Activated CD8-positive, alpha-beta memory T cell treated with anti-CD3 and anti-CD28 coated beads, Interleukin-2, amount 50 U/mL, for 24 hours (primary cell): Measurements from ENCODE around the gene OPCML.

ENCODE experiments used
- DNase-seq: peaks from one replicate; pipeline ENCODE4 v3.0.0-alpha.2; 2020; ENCODE audit errors: extremely low read depth

The OPCML gene

DNA sequence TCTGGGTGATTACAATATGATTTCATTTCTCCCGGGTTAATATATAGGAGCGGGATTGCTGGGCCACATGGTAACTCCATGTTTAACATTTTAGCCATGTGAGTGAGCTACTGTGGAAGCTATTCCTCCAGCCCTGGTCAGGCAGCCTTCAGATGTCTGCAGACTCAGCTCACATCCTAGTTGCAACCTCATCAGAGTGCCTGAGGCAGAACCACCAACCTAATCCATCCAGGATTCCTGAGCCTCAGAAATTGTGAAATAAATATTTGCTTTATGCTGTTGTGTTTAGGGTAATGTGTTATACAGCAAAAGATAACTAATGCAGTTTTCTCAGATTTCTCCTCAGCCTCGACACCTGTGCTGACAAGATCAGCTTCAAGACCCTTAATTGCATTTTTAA, 676.8 kb downstream of the OPCML start:
- no peak for DNase-seq

DNA sequence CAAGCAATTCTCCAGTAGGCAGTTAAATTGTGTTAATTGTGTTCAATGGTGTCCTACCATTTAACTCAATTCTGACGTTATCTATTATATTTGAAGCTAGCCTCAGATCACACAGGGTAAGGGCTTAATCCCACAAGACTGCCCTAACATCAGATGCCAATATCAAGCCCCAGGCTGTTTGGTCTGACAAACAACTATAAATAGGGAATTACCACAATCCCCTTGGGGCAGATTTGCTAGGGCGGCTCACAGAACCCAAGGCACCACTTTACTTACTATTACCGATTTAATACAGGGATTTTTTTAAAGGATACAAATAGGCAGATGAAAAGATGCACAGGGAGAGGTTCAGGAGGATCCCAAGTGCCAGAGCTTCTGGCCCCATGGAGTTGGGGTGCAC, 678.4 kb downstream of the OPCML start:
- DNase-seq = no peak

DNA sequence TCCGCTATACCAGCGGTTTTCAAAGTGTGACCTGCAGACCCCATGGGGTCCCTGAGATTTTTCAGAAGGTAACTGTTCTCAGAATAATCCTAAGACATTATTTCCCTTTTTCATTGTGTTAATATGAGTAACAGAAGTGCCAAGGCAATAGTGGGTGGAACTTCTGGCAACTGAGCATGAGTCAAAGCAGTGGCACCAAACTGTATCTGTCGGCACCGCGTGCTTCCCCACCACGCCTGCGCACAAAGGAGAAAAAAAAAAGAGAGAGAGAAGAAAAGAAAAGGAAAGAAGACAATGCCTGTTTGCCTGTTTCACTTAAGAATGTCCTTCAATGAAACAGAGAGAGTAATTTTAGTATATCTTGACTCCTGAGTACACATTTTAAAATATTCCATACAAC, 679.9 kb downstream of the OPCML start:
- DNase-seq = no peak

- DNase-seq = no peak
Observed at GRCh38 chr11:132851247-132851646, 681.1 kb downstream of the OPCML start.

DNA sequence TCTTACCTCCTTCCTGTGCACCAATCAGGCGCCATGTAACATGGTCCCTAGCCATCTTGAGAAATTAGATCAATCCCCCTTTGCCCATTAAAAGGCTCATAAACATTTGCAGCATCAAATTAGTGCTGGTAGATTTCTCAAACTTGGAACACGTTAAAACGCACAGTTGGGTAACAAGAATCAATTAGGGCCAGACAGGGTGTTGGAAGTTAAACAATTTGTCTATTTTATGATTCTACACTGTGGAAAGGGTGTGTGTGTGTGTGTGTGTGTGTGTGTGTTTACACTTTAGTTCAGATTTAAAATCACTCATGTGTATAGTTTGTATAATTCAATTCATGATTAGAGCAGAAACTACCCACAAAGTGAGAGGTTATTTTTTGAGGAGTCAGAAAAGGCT, 682.0 kb downstream of the OPCML start:
- no peak for DNase-seq

DNA sequence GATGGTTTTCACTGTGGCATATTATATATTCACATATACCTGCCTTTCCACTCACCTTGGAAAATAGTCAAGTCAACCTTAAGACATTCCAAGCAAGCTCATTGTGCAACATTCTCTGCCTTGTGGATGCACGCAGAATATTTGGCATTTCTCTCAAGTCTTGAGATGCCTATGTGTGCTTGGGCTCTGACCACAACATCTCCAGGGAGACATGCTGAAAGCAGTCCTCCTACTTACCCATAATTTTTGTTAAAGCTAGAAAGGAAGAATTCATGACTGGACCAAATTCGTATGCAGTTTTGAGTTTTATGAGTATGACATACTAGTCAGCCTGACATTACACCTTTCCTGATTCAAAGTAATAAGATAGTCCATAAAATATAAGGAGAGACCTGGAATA, 684.0 kb downstream of the OPCML start:
- no peak for DNase-seq

- no peak for DNase-seq
Observed at GRCh38 chr11:132846075-132846474, 686.2 kb downstream of the OPCML start.

GRCh38 chr11:132844956-132845696, 687.2 kb downstream of the OPCML start:
- DNase-seq = no peak

DNA sequence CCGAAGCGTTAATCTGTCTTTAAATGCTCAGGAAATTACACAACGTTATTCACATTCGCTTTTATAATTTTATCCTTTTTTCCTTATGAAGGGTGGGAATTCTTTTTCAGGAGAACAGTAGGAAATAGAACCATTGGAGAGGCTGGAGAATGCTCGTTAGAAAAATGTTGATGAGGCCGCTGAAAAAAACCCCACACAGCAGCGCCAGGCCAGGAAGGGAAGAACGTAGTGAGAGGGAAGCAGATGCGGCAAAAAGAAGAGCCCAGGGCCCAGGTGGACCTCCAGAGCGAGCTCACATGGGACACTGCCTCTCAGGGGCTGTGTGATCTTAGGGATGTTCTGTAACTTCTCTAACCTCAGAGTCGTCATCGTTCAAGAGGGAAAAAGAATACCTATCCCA, 691.6 kb downstream of the OPCML start:
- DNase-seq = no peak

DNA sequence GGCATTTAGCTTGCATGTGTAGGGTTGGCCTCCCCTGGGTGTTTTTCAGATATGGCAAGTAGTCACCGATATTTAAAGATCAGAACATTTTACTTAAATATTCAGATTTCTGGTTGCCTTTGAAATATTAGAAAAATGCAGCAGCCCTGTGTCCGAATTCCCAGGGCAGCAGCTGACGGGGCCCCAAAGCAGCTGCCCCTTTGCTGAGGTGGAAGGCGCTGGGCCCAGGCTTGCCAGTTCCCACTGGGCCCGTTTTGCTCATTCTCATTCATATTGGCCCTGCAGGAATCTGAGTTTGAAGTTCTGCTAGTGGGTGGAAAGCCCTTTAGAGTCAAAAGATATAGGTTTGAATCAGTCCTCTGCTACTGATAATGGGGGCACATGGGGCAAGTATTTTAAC, 692.1 kb downstream of the OPCML start:
- no peak for DNase-seq

DNA sequence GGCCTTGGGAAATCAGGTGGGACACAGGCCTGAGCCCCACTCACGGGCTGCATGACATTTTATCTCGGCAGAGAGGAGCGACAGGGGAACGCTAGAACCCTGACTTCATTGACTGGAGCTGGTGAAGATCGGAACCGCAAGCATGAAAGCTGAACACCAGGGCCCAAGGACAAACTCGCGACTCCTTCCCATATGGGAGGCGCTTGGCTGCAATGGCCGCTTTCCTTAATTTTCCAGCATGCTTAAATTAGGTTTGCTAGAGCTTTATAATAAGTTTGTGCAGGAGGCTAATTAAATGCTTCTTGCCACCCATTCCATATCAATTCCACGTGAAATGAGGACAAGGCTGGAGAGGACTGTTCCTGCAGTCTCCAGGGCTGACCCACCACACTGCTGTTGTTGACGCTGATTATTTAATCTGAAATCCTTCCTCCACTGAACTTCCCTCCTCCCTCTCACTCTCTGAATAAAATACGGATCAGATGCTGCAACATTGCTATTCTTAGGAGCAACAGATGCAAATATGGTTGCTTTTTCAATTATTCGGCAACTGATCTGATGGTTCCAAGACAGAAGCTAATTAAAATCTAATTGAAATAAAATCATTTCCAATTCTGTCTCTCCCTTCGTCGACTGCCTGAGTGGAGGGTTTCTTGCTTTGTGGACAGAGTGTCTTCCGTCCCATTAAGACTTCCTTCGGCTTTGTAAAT, 692.9 kb downstream of the OPCML start:
- DNase-seq = no peak

DNA sequence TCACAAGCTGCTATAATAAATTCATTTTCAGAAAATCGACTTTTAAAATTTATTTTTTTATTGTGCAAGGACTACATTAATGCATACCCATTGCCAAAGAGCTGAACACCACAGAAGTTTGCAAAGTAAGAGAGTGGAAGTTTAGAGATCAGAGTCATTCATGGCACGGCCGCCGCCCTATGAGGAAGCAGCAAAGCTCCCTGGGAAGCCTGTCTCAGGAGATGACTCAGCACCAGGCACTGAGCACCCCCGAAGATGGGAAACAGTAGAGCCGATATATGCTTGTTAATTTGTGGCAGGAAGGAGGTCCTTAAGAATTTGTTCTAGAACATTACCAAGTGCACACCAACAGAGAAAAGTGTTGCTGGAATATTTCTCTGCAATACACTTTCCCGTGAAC, 693.7 kb downstream of the OPCML start:
- DNase-seq = no peak

GRCh38 chr11:132831272-132831671, 701.0 kb downstream of the OPCML start:
- DNase-seq = no peak

DNA sequence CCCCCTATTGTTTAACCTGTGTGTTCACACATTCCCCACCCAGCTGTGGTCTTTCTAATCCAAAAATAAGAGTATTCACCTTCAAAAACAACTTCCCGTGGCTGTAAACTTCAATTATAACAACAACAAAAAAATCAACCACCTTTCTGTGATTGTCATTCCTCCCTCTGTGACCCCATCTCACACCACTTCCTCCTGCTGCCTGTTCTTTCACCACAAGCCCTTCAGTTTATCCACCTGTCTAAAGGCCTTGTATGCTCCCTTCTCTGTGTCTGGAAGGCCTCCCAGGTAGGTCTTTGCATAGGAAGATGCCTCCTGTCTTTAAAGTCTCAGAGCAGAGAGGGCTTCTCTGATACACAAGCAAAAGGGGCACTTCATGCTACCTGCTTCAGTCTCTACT, 707.7 kb downstream of the OPCML start:
- no peak for DNase-seq

GRCh38 chr11:132822276-132822675, 710.0 kb downstream of the OPCML start:
- no peak for DNase-seq

DNA sequence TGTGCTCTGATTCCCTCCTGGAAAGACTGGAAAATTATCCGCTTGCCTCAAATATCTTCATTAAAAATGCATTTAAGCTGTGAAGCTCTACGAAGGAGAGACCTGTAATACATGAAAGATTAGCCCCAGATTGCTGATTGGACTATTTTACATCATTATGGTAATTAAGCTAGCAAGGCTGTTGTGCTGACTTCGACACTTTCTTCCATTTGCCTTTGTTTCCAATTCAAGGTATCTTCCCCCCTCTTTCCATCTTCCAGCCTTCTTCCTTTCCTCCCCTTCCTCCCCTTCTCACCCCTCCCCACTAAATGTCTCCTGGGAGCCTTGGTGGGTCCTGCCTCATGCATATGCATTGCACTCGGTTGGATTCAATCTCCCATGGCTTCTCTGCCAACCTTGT, 710.8 kb downstream of the OPCML start:
- DNase-seq = no peak

GRCh38 chr11:132821014-132821413, 711.3 kb downstream of the OPCML start:
- DNase-seq = no peak

- DNase-seq = no peak
Observed at GRCh38 chr11:132818951-132819350, 713.4 kb downstream of the OPCML start.

DNA sequence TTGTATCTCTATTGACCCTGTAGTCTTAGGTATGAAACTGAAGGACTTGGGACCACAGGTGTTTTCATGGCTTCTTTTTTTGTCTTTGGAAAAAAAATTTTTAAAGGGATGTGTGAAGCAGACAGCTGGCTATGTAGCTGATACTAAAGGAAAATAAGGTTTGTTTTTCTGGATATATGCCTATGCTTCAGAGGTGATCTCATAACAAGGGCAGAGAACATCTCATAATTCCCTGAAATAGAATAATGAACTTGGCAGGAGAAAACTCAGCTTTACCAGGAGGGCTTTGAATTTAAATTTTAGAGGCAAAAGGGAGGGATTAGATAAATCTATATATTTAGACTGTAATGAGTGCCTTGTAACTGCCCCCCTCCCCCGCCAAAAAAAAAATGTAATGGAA, 714.9 kb downstream of the OPCML start:
- DNase-seq = no peak

DNA sequence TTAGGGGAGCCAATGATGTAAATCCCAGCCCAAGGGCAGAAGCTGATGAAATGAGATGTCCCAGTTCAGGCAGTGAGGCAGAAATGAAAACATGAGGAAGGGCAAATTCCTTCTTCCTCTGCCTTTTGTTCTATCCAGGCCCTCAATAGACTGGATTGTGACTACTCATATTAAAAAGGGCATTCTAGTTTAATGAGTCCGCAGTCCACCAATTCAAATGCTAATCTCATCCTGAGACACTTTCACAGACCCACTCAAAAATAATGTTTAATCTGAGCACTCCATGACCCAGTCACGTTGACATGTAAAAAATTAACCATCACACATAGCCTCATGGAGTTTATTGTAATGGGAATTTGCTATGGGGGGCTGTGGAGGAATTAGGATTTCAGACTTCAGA, 717.9 kb downstream of the OPCML start:
- no peak for DNase-seq

DNA sequence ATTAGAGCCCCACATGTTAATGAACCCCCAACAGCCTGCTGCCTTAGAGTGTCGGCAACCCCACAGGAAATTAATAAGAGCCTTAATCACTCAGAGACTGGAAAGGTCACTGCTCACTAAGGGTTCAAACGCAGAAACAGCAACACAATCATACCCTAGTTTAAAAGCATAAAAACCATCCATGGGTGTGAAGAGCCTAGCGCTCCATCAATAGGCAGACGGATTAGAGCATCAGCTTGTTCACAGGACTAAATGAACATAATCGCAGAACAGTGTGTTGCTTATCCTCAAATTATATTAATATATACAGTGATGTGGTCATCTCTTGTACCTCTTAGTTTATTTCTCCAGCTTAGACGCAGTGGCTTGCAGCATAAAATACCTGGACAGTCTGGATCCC, 720.7 kb downstream of the OPCML start:
- no peak for DNase-seq

- no peak for DNase-seq
Observed at GRCh38 chr11:132809070-132809469, 723.2 kb downstream of the OPCML start.

DNA sequence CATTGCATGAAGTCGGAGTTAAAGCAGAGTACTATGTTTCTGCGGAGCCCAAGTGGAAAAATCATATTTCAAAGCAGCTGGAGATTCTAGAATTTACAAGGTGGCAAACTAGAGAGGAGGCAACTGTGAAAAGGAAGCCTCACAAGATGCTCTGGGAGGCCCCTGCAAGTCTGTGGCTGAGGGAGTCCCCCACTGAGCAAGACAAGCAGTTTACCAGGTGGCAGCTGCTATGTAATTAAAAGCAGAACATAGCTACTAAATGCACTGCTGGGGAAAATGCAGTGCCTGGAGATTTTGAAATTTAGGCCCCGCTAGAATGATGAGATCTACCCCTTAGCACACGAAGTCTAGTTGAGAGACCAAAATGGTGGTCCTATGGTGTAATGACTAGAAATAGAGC, 728.0 kb downstream of the OPCML start:
- no peak for DNase-seq

- DNase-seq = no peak
Observed at GRCh38 chr11:132803436-132803835, 728.9 kb downstream of the OPCML start.
